Stimulated activated CD8-positive, alpha-beta memory T cell treated with anti-CD3 and anti-CD28 coated beads, Interleukin-7, amount 100 ng/mL, for 24 hours (primary cell): ENCODE measurements around the gene RAP1GAP2.
A peak's percentile ranks its signal among the peaks of the same experiment; 100 is the strongest.

Experiments
- DNase-seq: peaks from one replicate; pipeline ENCODE4 v3.0.0-alpha.2; 2020; ENCODE audit warnings: low read depth

RAP1GAP2 gene

GRCh38 chr17:2911035-2911754, 115.0 kb downstream of the RAP1GAP2 start:
- no peak for DNase-seq

- DNase-seq = no peak
Observed at GRCh38 chr17:2911755-2912111, 115.5 kb downstream of the RAP1GAP2 start.

GRCh38 chr17:2912754-2913153, 116.5 kb downstream of the RAP1GAP2 start:
- DNase-seq = no peak

- DNase-seq = no peak
Observed at GRCh38 chr17:2916461-2916860, 120.2 kb downstream of the RAP1GAP2 start.

- DNase-seq = no peak
Observed at GRCh38 chr17:2921443-2921842, 125.2 kb downstream of the RAP1GAP2 start.

GRCh38 chr17:2924211-2924610, 128.0 kb downstream of the RAP1GAP2 start:
- DNase-seq = no peak

GRCh38 chr17:2925011-2925410, 128.8 kb downstream of the RAP1GAP2 start:
- DNase-seq = no peak

GRCh38 chr17:2926019-2926650, 129.9 kb downstream of the RAP1GAP2 start:
- no peak for DNase-seq

- no peak for DNase-seq
Observed at GRCh38 chr17:2928294-2928890, 132.2 kb downstream of the RAP1GAP2 start.

GRCh38 chr17:2929881-2930533, 133.8 kb downstream of the RAP1GAP2 start:
- DNase-seq = peak; percentile 7

- no peak for DNase-seq
Observed at GRCh38 chr17:2931876-2932275, 135.6 kb downstream of the RAP1GAP2 start.

- no peak for DNase-seq
Observed at GRCh38 chr17:2932946-2933345, 136.7 kb downstream of the RAP1GAP2 start.

GRCh38 chr17:2933606-2934005, 137.4 kb downstream of the RAP1GAP2 start:
- DNase-seq = no peak

GRCh38 chr17:2935632-2936031, 139.4 kb downstream of the RAP1GAP2 start:
- no peak for DNase-seq

GRCh38 chr17:2936351-2936750, 140.1 kb downstream of the RAP1GAP2 start:
- DNase-seq = no peak

GRCh38 chr17:2936771-2937321, 140.6 kb downstream of the RAP1GAP2 start:
- no peak for DNase-seq

GRCh38 chr17:2937331-2938003, 141.2 kb downstream of the RAP1GAP2 start:
- no peak for DNase-seq

- no peak for DNase-seq
Observed at GRCh38 chr17:2939714-2940351, 143.6 kb downstream of the RAP1GAP2 start.

- DNase-seq = no peak
Observed at GRCh38 chr17:2940352-2940751, 144.1 kb downstream of the RAP1GAP2 start.

GRCh38 chr17:2943981-2944380, 147.7 kb downstream of the RAP1GAP2 start:
- no peak for DNase-seq

- DNase-seq = no peak
Observed at GRCh38 chr17:2945299-2945698, 149.1 kb downstream of the RAP1GAP2 start.

GRCh38 chr17:2946144-2946543, 149.9 kb downstream of the RAP1GAP2 start:
- DNase-seq = no peak
